ENCODE results near the gene NREP.

- TF ChIP-seq CTCF (conservative IDR thresholded peaks at IDR 0.05 in 1 of 2, IDR thresholded peaks at IDR 0.05 in 1 of 2; ENCODE audit: low read depth in 1 of 2, low read length in 2 of 2) (no peak), EZH2 (IDR thresholded peaks at IDR 0.05; ENCODE audit: low read length, missing control alignments) (no peak)
These were observed 1.6 kb downstream of the NREP start for GRCh38 chr5:111755345-111755941.
